ENCODE measurements around the gene PDE8B. TPM values are rescaled to one million over a fixed set of nuclear protein-coding genes. Genes with fewer than 3 reads are reported as not detected.

PDE8B gene
- total and polyA plus RNA-seq, 9 donors, result 0.73 to 26.7 (median 6.4) TPM

GRCh38 chr5:77322406-77322805 is 111.9 kb downstream of the PDE8B start:
- Histone ChIP-seq H3K27ac (no peak overlapping the region), H3K4me1 (ENCODE audit: insufficient read depth) (no peaks in the 10 kb centered on the region), H3K4me3 (no peak overlapping the region), H3K27me3 (no peaks in the 10 kb centered on the region), H3K9me3 (no peaks in the 10 kb centered on the region), H3K36me3 (no peaks in the 10 kb centered on the region)
- 81 to 89% (median 87%) methylated on average over 4 of the region's 4 CpGs for WGBS, 3 donors
- TF ChIP-seq CTCF (IDR thresholded peaks at IDR 0.05) (no peak), POLR2A (IDR thresholded peaks at IDR 0.05) (no peak), EP300 (IDR thresholded peaks at IDR 0.05) (no peak)
- no peak for DNase-seq
- intact Hi-C loops (cut with DNase I), result no loop called here

- H3K27me3 ChIP-seq, result no peaks in the 10 kb centered on the region
- no peaks in the 10 kb centered on the region for H3K9me3 ChIP-seq
- H3K4me1 ChIP-seq (ENCODE audit: insufficient read depth), result peaks cover 2% of the 10 kb centered on the region
- DNase-seq, result no peak
- H3K36me3 ChIP-seq, result no peaks in the 10 kb centered on the region
- intact Hi-C loops (cut with DNase I), result no loop called here
- TF ChIP-seq POLR2A (IDR thresholded peaks at IDR 0.05) (no peak), CTCF (IDR thresholded peaks at IDR 0.05) (no peak), EP300 (IDR thresholded peaks at IDR 0.05) (no peak)
- WGBS, 3 donors, result 75 to 83% (median 78%) methylated on average over 4 of the region's 4 CpGs
- H3K27ac ChIP-seq, result no peak overlapping the region
- no peak overlapping the region for H3K4me3 ChIP-seq
These were observed 115.6 kb downstream of the PDE8B start for GRCh38 chr5:77325921-77326541.

- no peaks in the 10 kb centered on the region for H3K27me3 ChIP-seq
- peaks cover 2% of the 10 kb centered on the region for H3K4me1 ChIP-seq (ENCODE audit: insufficient read depth)
- H3K36me3 ChIP-seq, result no peaks in the 10 kb centered on the region
- no peaks in the 10 kb centered on the region for H3K9me3 ChIP-seq
- DNase-seq, result no peak
- no peak overlapping the region for H3K4me3 ChIP-seq
- TF ChIP-seq EP300 (IDR thresholded peaks at IDR 0.05) (no peak), POLR2A (IDR thresholded peaks at IDR 0.05) (no peak), CTCF (IDR thresholded peaks at IDR 0.05) (no peak)
- intact Hi-C loops (cut with DNase I), result no loop called here
- no peak overlapping the region for H3K27ac ChIP-seq
- WGBS, 3 donors, result 73 to 92% (median 77%) methylated on average over 5 of the region's 5 CpGs
These were observed 116.7 kb downstream of the PDE8B start for GRCh38 chr5:77326986-77327734.

- Histone ChIP-seq H3K9me3 (no peaks in the 10 kb centered on the region), H3K27ac (no peak overlapping the region), H3K4me3 (no peak overlapping the region), H3K36me3 (no peaks in the 10 kb centered on the region), H3K27me3 (no peaks in the 10 kb centered on the region), H3K4me1 (ENCODE audit: insufficient read depth) (peaks cover 5% of the 10 kb centered on the region)
- intact Hi-C loops (cut with DNase I), result no loop called here
- no peak for TF ChIP-seq POLR2A (IDR thresholded peaks at IDR 0.05)
- no peak for TF ChIP-seq EP300 (IDR thresholded peaks at IDR 0.05)
- TF ChIP-seq CTCF (IDR thresholded peaks at IDR 0.05), result no peak
- 47 to 69% (median 63%) methylated on average over 10 of the region's 10 CpGs for WGBS, 3 donors
- no peak for DNase-seq
These were observed 118.6 kb downstream of the PDE8B start for GRCh38 chr5:77328930-77329647.

All from ovary (tissue), 9 donors.